Activated T-helper 2 cell treated with anti-CD3 and anti-CD28 coated beads, Interferon-gamma antibody, Interleukin-2, Interleukin-4, amounts not matched to agents 10 μg/mL and 5 μg/mL and 100 μg/mL, durations not matched to agents 14 hours and 24 hours and 36 hours (primary cell): ENCODE results near the gene C8B. TPM values are rescaled to one million over a fixed set of nuclear protein-coding genes. Genes with fewer than 3 reads are reported as not detected.

Source experiments
- DNase-seq: peaks from one replicate; pipeline ENCODE4 v3.0.0; 2021; ENCODE audit warnings: low spot score
- H3K27ac Mint-ChIP-seq: one replicate; pipeline ENCODE4 v1.8.0; 2021; ENCODE audit warnings: mixed read lengths
- H3K27me3 Mint-ChIP-seq: one replicate; pipeline ENCODE4 v1.8.0; 2021; ENCODE audit warnings: low read depth, mixed read lengths
- H3K36me3 Mint-ChIP-seq: one replicate; pipeline ENCODE4 v1.8.0; 2021; ENCODE audit warnings: low read depth, mixed read lengths
- H3K4me1 Mint-ChIP-seq: one replicate; pipeline ENCODE4 v1.8.0; 2021; ENCODE audit warnings: low read depth, mixed read lengths
- H3K4me3 Mint-ChIP-seq: one replicate; pipeline ENCODE4 v1.8.0; 2021; ENCODE audit warnings: low read depth, mild to moderate bottlenecking, moderate library complexity, mixed read lengths
- H3K9me3 Mint-ChIP-seq: one replicate; pipeline ENCODE4 v1.8.0; 2021; ENCODE audit warnings: mixed read lengths
- intact Hi-C: fragments of 100-400 bp; cut with micrococcal nuclease; formaldehyde crosslinking; loops from one replicate; pipeline ENCODE4 v1.15.1; 2023
- total RNA-seq: library from RNA; stranded (reverse); gene quantifications from 2 replicates; pipeline ENCODE4 v1.2.3, GENCODE V29; 2022

C8B gene
- total RNA-seq, 1 donor from 2014 or later = not detected

DNA sequence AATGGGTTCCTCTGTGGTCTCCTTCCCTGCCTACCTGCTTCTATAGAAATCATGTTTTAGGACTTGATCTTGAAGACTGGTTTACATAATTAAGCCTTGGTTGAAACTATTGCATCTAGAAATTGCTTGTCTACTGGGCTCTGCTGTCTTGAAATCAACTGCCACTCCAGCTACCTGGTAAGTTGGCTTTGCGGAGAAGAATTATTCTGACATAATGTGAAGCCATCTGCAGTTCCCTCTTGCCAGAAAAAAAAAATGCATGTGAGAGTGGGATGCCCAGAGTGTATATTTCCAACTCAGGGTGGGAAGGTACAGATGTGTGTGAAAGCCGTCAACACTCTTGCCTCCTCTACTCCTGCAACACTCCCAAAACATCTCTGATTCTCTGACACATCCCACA, 27.2 kb downstream of the C8B start:
- no peak overlapping the region for H3K27ac Mint-ChIP-seq
- intact Hi-C loops = no loop called here

DNA sequence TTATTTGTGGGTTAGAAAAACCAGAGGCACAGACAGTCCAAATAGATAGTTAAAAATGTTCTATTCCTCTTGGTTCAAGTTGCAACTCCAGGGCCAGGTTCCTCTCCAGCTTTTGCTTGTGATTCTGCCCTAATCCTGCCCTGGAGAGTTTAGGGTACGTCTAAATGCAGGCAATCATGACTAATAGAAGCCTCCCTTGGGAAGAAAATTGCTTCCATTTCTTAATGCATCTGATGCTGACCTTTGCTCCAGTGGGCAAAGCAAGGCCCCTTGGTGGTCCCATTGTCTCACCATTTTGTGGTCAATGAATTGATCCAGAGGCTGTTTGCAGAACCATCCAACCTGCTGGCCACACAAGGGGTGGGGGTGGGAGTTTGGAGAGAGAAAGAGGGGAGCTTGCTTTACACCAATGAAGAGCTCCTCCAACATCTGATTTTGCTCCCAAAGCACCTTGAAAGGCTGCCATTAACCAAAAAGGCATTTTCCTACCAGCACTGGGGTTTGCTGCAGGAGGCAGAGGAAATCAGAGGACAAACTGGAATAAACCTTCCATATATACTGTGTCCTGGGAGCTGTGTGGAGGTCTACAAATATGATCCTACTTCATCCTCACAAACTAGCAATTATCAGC, 31.3 kb downstream of the C8B start:
- Mint-ChIP-seq H3K4me1 (no peaks in the 10 kb centered on the region), H3K27ac (no peak overlapping the region), H3K9me3 (no peaks in the 10 kb centered on the region), H3K36me3 (no peaks in the 10 kb centered on the region), H3K27me3 (no peaks in the 10 kb centered on the region), H3K4me3 (no peak overlapping the region)
- intact Hi-C loops = no loop called here
- no peak for DNase-seq

More for the DNA sequence above, 27.2 kb downstream of the C8B start:
- DNase-seq = no peak
- Mint-ChIP-seq H3K4me3 (no peak overlapping the region), H3K27me3 (no peaks in the 10 kb centered on the region), H3K36me3 (no peaks in the 10 kb centered on the region), H3K9me3 (no peaks in the 10 kb centered on the region), H3K4me1 (no peaks in the 10 kb centered on the region)

DNA sequence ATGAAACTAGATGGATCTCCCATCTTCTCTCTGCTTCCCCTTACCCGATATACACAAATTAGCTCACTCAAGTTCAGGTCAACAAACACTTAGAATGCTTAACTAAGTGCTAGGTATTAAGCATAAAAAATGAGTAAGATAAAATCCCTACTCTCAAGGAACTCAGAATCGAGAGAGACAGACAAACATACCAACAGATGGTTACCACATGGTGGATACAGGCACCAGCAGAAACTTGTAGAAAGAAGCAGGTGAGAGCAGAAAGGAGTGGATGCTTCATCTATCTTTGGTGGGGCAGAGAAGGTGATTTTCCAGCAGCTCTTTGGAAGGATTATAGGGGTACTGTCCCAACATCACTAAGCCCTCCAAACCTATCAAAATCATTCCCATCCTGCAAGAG, 32.2 kb downstream of the C8B start:
- Mint-ChIP-seq H3K36me3 (no peaks in the 10 kb centered on the region), H3K27ac (no peak overlapping the region), H3K27me3 (no peaks in the 10 kb centered on the region), H3K4me1 (no peaks in the 10 kb centered on the region), H3K4me3 (no peak overlapping the region), H3K9me3 (no peaks in the 10 kb centered on the region)
- intact Hi-C loops = no loop called here
- no peak for DNase-seq

DNA sequence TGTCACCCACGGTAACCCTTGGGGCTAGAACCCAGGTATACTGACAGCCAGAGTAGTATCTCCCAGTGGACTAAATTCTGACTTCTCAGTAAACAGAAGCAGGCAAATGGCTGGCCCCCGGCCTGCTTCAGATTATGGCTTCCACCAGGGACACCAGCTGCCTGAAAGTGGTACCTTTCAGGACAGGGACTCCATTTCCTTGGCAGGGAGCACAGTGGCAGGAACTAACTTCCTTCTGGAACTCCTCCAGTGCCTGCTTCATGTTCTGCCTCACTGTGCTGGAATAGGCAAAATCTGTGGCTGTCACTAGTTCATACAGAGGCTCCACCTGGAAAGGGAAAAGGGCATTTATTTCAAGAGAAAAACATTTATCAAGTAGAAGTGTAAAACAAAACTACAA, 32.7 kb downstream of the C8B start:
- Mint-ChIP-seq H3K27ac (no peak overlapping the region), H3K27me3 (no peaks in the 10 kb centered on the region), H3K9me3 (no peaks in the 10 kb centered on the region), H3K36me3 (no peaks in the 10 kb centered on the region), H3K4me3 (no peak overlapping the region), H3K4me1 (no peaks in the 10 kb centered on the region)
- intact Hi-C loops = no loop called here
- no peak for DNase-seq

DNA sequence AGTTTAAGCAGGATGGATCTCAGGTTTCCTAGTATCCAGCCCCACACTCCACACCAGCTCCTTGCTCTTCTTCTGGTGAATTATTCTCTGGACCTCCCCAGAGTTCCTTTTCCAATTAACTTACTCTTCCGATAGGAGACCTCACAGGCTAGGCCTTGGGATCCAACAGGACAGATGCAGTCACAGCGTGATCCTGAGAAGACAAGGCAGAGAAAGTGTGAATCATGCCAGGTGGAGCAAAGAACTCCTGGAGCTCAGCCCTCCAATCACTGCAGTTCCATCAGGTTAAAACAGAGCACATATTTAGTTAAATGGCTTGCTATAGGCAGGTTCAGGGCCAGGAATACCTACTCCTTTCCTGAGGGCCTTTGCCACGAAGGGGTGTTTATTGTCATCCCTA, 34.1 kb downstream of the C8B start:
- Mint-ChIP-seq H3K4me3 (no peak overlapping the region), H3K4me1 (no peaks in the 10 kb centered on the region), H3K9me3 (no peaks in the 10 kb centered on the region), H3K27ac (no peak overlapping the region), H3K36me3 (no peaks in the 10 kb centered on the region), H3K27me3 (no peaks in the 10 kb centered on the region)
- intact Hi-C loops = no loop called here
- no peak for DNase-seq

DNA sequence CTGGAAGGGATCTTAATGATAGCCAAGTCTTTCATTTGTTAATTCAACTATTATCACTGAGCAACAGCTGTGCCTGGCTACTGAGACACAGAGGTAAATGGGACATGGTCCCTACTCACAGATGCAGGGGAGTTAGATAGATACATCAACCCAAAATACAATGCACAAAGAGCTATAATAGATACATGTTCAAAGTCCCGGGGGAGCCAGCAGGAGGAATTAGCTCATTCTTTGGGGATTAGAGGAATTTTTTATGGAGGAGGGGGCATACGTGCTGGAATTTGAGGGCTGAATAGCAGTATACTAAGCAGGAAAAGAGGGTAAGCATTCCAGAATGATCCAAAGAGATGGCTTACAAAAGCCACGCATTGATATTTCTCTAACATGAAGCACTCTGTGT, 34.6 kb downstream of the C8B start:
- Mint-ChIP-seq H3K27ac (no peak overlapping the region), H3K27me3 (no peaks in the 10 kb centered on the region), H3K9me3 (no peaks in the 10 kb centered on the region), H3K4me3 (no peak overlapping the region), H3K36me3 (no peaks in the 10 kb centered on the region), H3K4me1 (no peaks in the 10 kb centered on the region)
- no peak for DNase-seq
- intact Hi-C loops = no loop called here

DNA sequence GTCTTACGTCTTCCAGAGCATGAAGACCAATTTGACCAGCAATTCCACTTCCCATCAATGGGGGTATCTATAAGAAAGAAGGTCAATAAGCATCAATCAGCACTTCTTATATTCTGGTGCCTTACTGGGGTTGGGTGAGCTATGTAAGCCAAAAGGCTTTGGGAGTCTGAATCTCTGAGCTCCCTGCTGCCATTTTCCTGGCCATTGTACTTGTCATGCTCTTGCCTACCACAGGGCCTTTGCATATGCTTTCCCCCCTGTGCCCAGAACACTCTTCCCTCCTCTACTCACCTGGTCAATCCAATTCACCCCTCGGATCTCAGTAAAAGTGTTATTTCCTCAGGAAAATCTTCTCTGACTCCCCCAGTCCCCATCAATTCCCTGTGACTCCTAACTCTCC, 36.3 kb downstream of the C8B start:
- Mint-ChIP-seq H3K27ac (no peak overlapping the region), H3K4me1 (no peaks in the 10 kb centered on the region), H3K36me3 (no peaks in the 10 kb centered on the region), H3K27me3 (no peaks in the 10 kb centered on the region), H3K4me3 (no peak overlapping the region), H3K9me3 (no peaks in the 10 kb centered on the region)
- intact Hi-C loops = no loop called here
- DNase-seq = no peak

DNA sequence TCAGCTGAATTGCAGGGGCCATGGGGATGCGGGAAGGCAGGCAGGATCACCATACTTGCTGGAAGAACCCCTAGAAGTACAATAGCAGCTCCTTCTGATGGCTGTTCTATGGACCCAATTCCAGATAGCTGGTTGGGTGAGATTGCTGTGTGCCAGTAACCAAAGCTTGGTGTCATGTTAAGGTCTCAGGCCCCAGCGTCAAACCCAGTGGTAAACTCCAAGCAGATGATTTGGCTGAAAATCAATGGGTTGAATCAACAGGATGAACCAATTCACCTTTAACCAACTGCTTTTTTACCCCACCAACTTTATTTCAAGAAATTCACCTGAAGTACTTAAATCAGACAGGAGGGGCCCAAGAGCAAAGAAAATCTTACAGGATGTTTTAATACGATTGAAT, 37.8 kb downstream of the C8B start:
- DNase-seq = no peak
- intact Hi-C loops = no loop called here
- Mint-ChIP-seq H3K4me1 (no peaks in the 10 kb centered on the region), H3K4me3 (no peak overlapping the region), H3K36me3 (no peaks in the 10 kb centered on the region), H3K9me3 (no peaks in the 10 kb centered on the region), H3K27me3 (no peaks in the 10 kb centered on the region), H3K27ac (no peak overlapping the region)

DNA sequence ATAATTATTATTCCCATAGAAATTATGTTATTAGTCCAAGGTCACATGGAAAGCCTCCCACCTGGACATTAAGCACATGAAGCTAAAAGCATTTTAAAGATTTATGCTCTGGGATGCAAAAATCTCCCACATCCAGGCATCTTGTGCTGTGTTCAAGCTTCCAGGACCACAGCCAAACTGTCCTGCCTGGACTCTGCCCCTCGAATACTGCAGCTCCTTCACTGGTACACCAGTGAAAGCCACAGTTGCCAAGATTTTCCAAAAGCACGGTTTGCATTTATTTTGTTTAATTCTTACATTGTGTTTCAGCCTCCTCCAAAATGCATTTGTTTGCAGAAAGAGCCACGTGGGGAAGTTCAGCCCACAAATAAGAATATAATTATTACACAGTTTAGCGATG, 38.6 kb downstream of the C8B start:
- DNase-seq = no peak
- Mint-ChIP-seq H3K27me3 (no peaks in the 10 kb centered on the region), H3K4me1 (no peaks in the 10 kb centered on the region), H3K27ac (no peak overlapping the region), H3K36me3 (no peaks in the 10 kb centered on the region), H3K4me3 (no peak overlapping the region), H3K9me3 (no peaks in the 10 kb centered on the region)
- intact Hi-C loops = no loop called here

DNA sequence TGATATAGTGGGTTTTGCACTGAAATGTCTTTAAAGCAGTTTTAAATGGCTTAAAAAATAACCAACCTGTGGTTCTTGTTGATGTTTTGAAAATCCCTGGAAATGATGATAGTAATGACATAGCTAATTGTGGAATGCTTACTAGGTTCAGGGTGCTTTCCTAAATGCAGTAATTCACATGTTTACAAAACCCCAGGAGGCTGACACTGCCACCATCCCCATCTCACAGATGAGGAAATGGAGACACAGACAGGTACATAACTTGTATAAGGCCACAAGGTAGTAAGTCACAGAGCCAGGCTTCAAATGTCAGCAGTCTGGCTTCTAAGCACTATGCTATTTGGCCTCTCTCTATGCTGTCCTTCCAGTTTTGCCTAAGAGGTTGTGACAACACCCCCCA, 40.6 kb downstream of the C8B start:
- Mint-ChIP-seq H3K4me1 (no peaks in the 10 kb centered on the region), H3K27ac (no peak overlapping the region), H3K4me3 (no peak overlapping the region), H3K36me3 (no peaks in the 10 kb centered on the region), H3K9me3 (no peaks in the 10 kb centered on the region), H3K27me3 (no peaks in the 10 kb centered on the region)
- DNase-seq = no peak
- intact Hi-C loops = no loop called here

DNA sequence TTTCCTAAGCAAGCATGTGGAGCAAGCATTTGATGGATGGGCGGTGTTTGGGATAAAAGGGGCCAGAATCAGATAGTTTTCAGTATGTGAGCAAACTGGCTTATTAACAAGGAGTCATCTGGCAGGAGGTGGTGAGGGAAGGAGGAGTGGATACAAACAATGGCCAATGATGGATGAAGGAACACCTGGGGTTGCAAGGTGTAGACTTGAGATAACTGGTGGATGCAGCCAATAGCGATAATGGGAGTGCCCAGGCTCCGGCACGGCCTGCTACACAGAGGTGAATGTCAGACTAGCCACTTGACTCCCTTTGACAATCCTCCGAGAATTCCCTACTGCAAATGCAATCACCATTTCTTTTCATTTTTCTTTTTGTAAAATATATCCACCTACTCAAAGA, 41.7 kb downstream of the C8B start:
- Mint-ChIP-seq H3K27me3 (no peaks in the 10 kb centered on the region), H3K4me1 (no peaks in the 10 kb centered on the region), H3K4me3 (no peak overlapping the region), H3K27ac (no peak overlapping the region), H3K9me3 (no peaks in the 10 kb centered on the region), H3K36me3 (no peaks in the 10 kb centered on the region)
- intact Hi-C loops = no loop called here
- no peak for DNase-seq

DNA sequence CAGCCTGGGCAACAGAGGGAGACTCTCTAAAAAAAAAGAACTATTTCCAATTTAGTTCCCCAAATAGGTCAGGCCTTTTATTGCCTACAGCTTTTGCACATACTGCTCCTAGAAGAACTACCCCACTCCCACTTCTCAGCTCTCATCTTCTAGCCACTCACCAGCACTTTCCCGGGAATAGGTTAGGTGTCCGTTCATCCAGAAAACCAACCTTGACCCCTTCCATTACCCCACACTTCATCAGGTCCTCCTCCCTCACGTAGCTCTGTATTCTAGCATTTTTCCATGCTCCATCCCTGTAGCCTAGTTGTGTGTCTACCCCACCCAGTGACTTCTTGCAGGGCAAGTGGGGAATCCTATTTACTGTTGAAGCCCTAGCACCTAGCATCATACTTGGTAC, 42.6 kb downstream of the C8B start:
- H3K4me1 Mint-ChIP-seq = no peaks in the 10 kb centered on the region

DNA sequence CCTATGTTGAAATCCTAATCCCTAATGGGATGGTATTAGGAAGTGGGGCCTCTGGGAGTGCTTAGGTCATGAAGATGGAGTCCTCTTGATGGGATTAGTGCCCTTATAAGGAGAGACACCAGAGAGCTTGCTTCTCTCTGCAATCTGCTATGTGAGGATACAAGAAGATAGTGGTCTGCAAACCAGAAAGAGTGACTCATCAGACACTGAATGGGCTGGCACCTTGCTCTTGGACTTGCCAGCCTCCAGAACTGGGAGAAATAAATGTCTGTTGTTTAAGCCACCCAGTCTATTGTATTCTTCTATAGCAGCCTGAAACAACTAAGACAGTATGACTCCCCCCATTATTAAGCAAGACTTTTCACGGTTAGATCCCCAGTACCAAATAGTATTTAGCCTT, 43.3 kb downstream of the C8B start:
- no peak overlapping the region for H3K27ac Mint-ChIP-seq

More for the DNA sequence above, 42.6 kb downstream of the C8B start:
- Mint-ChIP-seq H3K4me3 (no peak overlapping the region), H3K27me3 (no peaks in the 10 kb centered on the region), H3K9me3 (no peaks in the 10 kb centered on the region), H3K36me3 (no peaks in the 10 kb centered on the region), H3K27ac (no peak overlapping the region)
- DNase-seq = no peak
- intact Hi-C loops = no loop called here

DNA sequence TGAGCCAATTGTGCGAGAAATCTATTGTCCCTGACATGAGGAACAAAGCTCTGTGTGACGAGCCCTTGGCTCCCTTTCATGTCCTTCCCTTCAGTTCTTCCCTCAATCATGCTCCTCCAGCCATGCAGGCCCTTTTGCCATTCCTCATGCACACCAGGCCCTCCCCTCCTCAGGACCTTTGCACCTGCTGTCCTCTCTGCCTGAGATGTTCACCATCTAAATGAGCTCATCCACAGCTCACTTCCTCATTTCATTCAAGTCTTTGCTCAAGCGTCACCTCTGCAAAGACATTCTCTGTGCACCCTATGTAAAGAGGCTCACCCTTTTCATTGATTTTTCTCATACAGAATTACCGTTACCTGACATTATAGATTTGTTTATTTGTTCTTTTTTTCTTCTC, 43.7 kb downstream of the C8B start:
- Mint-ChIP-seq H3K4me1 (no peaks in the 10 kb centered on the region), H3K36me3 (no peaks in the 10 kb centered on the region), H3K9me3 (no peaks in the 10 kb centered on the region), H3K27ac (no peak overlapping the region), H3K27me3 (no peaks in the 10 kb centered on the region), H3K4me3 (no peak overlapping the region)
- intact Hi-C loops = no loop called here
- DNase-seq = no peak

More for the DNA sequence above, 43.3 kb downstream of the C8B start:
- no peaks in the 10 kb centered on the region for H3K27me3 Mint-ChIP-seq
- no peak overlapping the region for H3K4me3 Mint-ChIP-seq
- H3K4me1 Mint-ChIP-seq = no peaks in the 10 kb centered on the region
- no peaks in the 10 kb centered on the region for H3K36me3 Mint-ChIP-seq
- no peaks in the 10 kb centered on the region for H3K9me3 Mint-ChIP-seq
- intact Hi-C loops = no loop called here
- no peak for DNase-seq
